DMS 273 (cell line): Measurements from ENCODE around the gene MUC5B.
"Not testable (repeated sequence)": the region's sequence is repeated elsewhere in the genome, so short reads cannot be mapped to it uniquely, and the experiment has no call there.

Experiments
- DNase-seq: peaks from one replicate; lab custom pipeline; 2025; ENCODE audit not compliant: unreplicated experiment; lab: John Stamatoyannopoulos, UW

MUC5B gene

DNA sequence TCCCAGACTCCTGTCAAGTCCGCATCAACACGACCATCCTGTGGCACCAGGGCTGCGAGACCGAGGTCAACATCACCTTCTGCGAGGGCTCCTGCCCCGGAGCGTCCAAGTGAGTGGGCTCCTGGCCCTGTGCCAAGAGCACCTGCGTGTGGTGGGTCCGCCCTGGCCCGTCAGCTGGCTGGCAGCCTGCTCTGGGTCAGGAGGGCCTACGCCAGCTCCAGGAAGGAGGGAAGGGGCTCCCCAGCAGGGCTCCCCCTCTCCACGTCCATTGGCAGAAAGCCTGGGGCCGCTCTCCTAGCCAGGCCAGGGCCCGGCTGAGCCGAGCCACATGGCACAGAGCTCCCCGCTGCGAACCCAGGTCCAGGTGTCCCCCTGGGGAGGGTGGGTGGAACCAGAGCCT is 37.8 kb downstream of the MUC5B start:
- no peak for DNase-seq

DNA sequence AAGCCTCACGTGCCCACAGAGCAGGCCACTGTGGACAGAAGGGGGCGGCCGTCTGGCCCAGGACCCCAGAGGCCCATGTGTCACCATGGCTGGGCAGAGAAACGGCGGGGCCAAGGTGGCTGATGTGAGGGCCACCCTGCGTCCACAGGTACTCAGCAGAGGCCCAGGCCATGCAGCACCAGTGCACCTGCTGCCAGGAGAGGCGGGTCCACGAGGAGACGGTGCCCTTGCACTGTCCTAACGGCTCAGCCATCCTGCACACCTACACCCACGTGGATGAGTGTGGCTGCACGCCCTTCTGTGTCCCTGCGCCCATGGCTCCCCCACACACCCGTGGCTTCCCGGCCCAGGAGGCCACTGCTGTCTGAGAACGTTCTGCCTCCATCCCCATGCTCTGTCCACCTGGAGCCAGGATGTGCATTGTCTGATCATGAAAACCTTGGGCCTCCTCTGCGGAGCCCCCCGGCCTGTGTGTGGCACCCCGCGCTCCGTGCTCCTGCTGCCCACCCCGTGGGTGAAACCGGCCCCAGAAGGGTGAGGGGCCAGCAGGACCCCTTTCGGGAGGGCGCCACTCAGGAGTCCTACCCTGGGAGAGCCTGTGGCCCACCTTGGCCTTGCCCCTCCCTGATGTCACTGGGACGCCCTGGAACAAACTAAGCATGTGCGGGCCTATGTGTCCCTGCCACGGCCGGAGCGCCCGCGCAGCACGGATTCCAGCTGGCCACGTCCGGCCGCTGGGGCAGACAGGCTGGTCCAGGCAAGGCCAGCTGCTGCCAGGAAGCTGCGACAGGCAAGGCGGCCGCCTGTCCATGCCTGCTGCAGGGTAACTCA is 38.6 kb downstream of the MUC5B start:
- DNase-seq = no peak

DNA sequence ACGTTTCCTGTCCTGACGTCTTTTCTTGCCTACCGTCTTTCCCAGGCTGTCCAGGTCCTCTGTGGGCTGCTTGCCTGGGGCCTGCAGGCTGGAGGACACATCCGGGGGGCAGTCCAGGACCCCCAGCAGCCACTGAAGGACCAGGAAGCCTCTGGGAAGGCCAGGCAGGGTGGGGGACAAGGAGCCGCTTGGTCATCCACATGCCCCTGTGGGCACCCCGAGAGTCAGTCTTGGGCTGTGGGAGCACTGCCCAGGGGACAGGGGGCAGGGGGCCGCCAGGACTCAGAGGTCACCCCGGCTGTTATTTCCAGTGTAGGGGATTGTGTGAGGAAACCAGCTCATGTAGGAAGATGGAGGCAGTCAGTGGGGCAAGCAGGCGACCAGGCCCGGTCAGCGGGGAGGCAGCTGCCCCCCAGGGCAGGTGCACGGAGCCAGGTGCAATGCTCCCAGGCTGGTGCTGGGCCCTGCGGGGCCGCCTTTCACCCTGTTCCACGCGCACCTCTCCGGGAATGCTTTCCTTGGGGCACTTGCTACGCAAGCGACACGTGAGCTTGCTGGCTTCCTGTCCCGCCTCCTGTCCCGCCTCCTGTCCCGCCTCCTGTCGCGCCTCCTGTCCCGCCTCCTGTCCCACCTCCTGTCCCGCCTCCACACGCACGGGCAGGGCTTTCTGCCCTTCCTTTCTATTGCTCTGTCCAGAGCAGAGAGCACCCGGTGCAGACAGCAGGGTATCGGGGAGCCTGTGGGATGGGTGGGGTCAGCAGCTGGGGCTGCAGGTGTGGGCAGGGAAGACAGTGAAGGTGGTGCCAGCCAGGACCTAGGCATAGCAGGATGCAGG is 39.5 kb downstream of the MUC5B start:
- peak; percentile 88 for DNase-seq

GRCh38 chr11:1263010-1263409 is 40.1 kb downstream of the MUC5B start:
- DNase-seq = no peak

DNA sequence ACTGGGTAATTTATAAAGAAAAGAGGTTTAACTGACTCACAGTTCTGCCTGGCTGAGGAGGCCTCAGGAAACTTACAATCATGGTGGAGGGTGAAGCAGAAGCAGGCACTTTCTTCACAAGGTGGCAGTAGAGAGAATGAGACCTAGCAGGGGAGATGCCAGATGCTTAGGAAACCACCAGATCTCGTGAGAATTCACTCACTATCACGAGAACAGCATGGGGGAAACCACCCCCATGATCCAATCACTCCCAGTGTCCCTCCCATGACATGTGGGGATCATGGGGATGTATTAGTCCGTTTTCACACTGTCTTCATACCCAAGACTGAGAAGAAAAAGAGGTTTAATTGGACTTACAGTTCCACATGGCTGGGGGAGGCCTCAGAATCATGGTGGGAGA is 41.6 kb downstream of the MUC5B start:
- DNase-seq = peak; percentile 67

- DNase-seq = not testable (repeated sequence)
Measured at GRCh38 chr11:1265480-1265879, 42.6 kb downstream of the MUC5B start.

- DNase-seq = not testable (repeated sequence)
Measured at GRCh38 chr11:1266976-1267375, 44.1 kb downstream of the MUC5B start.

- DNase-seq = no peak
Measured at GRCh38 chr11:1267441-1268100, 44.7 kb downstream of the MUC5B start.

- no peak for DNase-seq
Measured at GRCh38 chr11:1269957-1270356, 47.1 kb downstream of the MUC5B start.

DNA sequence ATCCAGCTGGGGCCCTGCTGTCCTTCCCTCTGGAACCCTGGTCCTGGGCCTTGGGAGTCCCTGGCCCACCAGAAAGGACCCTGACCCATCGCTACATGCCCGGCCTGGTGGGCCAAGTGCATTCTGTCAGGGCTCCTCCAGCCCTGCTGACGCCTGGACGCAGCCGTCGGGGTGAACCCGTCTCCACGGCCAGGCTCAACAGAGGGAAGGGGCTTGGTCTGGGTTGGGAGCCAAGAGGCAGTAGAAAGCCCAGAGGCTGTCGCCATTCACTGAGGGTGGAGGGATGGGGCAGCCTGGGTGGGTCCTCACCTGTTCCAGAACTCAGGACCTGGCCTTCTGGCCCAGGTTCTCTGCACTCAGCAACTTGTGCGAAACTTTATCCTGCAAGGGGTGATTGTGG is 47.6 kb downstream of the MUC5B start:
- no peak for DNase-seq

DNA sequence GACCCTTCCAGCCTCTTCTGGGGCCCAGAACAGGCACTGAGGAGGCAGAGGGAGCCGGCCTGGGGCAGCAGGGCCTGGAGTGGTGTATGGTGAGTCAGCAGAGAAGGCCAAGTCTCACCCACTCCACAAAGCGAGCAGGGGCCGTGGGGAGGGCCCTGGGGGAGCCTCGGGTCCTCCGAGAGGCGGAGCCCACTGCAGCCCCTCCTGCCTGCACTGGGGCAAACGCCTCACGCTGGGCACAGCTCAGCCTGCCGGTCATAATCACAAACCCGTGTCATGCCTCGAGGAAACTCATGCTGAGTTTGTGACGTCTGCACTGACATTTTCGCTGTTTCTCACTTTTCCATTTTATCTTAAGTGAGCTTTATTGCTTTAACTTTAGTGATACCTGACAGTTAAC is 48.1 kb downstream of the MUC5B start:
- DNase-seq = no peak

DNA sequence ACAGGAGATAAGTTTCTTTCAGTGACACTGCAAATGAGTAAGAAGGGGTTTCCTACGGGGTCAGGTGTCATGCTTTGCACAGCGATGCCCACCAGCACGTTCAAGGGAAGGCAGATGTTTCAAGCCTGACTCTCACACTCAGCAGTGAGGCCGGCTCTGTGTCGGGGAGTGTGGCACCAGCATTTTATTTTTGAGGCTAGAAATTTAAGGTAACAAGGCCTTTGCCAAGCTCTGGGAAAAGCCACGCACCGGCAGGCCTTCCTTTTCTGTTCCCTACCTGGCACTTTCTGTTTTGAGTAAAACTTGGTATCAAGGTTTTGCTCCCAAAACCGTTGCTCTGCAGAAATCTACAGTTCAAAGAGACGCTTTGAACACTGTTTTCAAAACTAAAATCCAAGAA is 48.5 kb downstream of the MUC5B start:
- DNase-seq = no peak

DNA sequence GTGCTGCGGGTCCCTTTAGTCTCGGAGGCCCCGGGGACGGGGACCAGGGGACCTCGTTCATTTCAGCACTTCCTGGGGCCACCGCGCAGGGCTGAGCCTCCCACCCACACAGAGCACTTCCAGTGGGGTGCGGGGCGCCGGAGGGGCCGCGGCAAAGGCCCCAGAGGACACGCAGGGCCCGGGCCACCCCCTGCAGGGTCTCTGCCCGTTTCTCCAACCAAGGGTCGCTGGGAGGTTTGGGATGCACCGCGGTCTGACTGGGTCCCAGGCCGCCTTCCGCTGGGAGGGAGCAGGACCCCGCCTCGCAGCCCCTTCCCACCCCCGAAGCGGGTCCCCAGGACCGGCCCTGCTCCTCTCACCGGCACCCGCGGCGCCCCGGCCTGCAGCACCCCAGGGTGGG is 49.1 kb downstream of the MUC5B start:
- DNase-seq = no peak

- DNase-seq = no peak
Measured at GRCh38 chr11:1272531-1272930, 49.7 kb downstream of the MUC5B start.

GRCh38 chr11:1274501-1274900 is 51.6 kb downstream of the MUC5B start:
- no peak for DNase-seq

GRCh38 chr11:1275021-1275420 is 52.2 kb downstream of the MUC5B start:
- DNase-seq = no peak

- no peak for DNase-seq
Measured at GRCh38 chr11:1276041-1276790, 53.4 kb downstream of the MUC5B start.

GRCh38 chr11:1276866-1277615 is 54.2 kb downstream of the MUC5B start:
- DNase-seq = no peak

- no peak for DNase-seq
Measured at GRCh38 chr11:1277936-1278512, 55.2 kb downstream of the MUC5B start.
